Subcutaneous abdominal adipose tissue (tissue), 5 donors: ENCODE results near the gene GPR32.
"Not testable (repeated sequence)": the region's sequence is repeated elsewhere in the genome, so short reads cannot be mapped to it uniquely, and the experiment has no call there.

Experiments used
- H3K27ac ChIP-seq: one replicate; pipeline ENCODE4 v1.7.0; 2013; ENCODE audit warnings: low read depth, mild to moderate bottlenecking, inconsistent platforms, low read length, moderate library complexity
- H3K27me3 ChIP-seq, 5 donors: one replicate each; pipeline ENCODE4 v1.7.0; 2013; ENCODE audit warnings: low read length in 5 of 5, inconsistent platforms in 1 of 5; ENCODE audit not compliant: control insufficient read depth in 5 of 5, insufficient read depth in 4 of 5
- H3K36me3 ChIP-seq, 5 donors: one replicate each; pipeline ENCODE4 v1.7.0; 2013; ENCODE audit warnings: low read length in 5 of 5; ENCODE audit not compliant: control insufficient read depth in 5 of 5, insufficient read depth in 5 of 5
- H3K4me1 ChIP-seq, 5 donors: one replicate each; pipeline ENCODE4 v1.7.0; 2013; ENCODE audit warnings: low read length in 5 of 5, mild to moderate bottlenecking in 3 of 5, moderate library complexity in 1 of 5; ENCODE audit not compliant: control insufficient read depth in 5 of 5, insufficient read depth in 5 of 5
- H3K4me3 ChIP-seq, 5 donors: one replicate each; pipeline ENCODE4 v1.7.0; 2013; ENCODE audit warnings: low read length in 5 of 5, low read depth in 1 of 5
- H3K9ac ChIP-seq, 5 donors: one replicate each; pipeline ENCODE4 v1.7.0; 2013; ENCODE audit warnings: low read length in 5 of 5, mild to moderate bottlenecking in 4 of 5, moderate library complexity in 3 of 5
- H3K9me3 ChIP-seq, 5 donors: one replicate each; pipeline ENCODE4 v1.7.0; 2013; ENCODE audit warnings: low read length in 5 of 5; ENCODE audit not compliant: control insufficient read depth in 5 of 5
- donor health status: healthy.
- donor health status: healthy.
- donor health status: healthy.
- donor health status: healthy.
- donor health status: healthy.

GPR32 gene

GRCh38 chr19:50764409-50764808, 5.9 kb upstream of the GPR32 start:
- H3K4me1 ChIP-seq = no peaks in the 10 kb centered on the region
- H3K27me3 ChIP-seq = peaks cover 0 to 8% (median 0%) of the 10 kb centered on the region in 5 donors
- no peak overlapping the region for H3K4me3 ChIP-seq
- H3K9me3 ChIP-seq = peaks cover 0 to 4% (median 0%) of the 10 kb centered on the region in 5 donors
- H3K9ac ChIP-seq = no peak overlapping the region
- no peaks in the 10 kb centered on the region for H3K36me3 ChIP-seq
- H3K27ac ChIP-seq = no peak overlapping the region

GRCh38 chr19:50766746-50767145, 3.5 kb upstream of the GPR32 start:
- not testable (repeated sequence) for H3K36me3 ChIP-seq, H3K27ac ChIP-seq, H3K4me1 ChIP-seq, H3K9ac ChIP-seq, H3K4me3 ChIP-seq, H3K27me3 ChIP-seq, H3K9me3 ChIP-seq

DNA sequence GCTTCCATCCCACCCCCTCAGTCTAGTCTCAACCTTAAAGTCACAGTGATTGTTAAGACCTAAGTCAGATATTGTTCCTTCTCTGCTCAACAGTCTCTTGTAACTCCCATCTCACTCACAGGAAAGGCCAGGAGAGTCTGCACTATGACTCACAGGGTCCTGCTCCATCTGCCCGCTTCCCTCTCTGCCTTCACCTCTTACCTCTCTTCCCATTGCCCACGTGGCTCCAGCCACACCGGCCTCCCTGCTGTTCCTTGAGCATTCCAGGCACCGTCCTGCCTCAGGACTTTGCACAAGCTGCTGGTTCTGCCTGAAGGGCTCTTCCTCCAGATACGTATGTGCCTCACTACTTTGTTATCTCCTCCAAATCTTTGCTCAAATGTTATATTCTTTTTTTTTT, 3.0 kb upstream of the GPR32 start:
- not testable (repeated sequence) for H3K36me3 ChIP-seq, H3K9ac ChIP-seq, H3K27me3 ChIP-seq, H3K4me3 ChIP-seq, H3K4me1 ChIP-seq, H3K9me3 ChIP-seq, H3K27ac ChIP-seq

GRCh38 chr19:50768277-50768676, 2.0 kb upstream of the GPR32 start:
- Histone ChIP-seq H3K27me3 (peaks cover 0 to 8% (median 6%) of the 10 kb centered on the region in 5 donors), H3K9me3 (peaks cover 0 to 3% (median 0%) of the 10 kb centered on the region in 5 donors), H3K4me3 (no peak overlapping the region), H3K4me1 (no peaks in the 10 kb centered on the region), H3K9ac (no peak overlapping the region), H3K36me3 (no peaks in the 10 kb centered on the region), H3K27ac (no peak overlapping the region)

- H3K4me1 ChIP-seq = no peaks in the 10 kb centered on the region
- no peak overlapping the region for H3K27ac ChIP-seq
- no peak overlapping the region for H3K4me3 ChIP-seq
- H3K9ac ChIP-seq = no peak overlapping the region
- H3K36me3 ChIP-seq = no peaks in the 10 kb centered on the region
- H3K27me3 ChIP-seq = peaks cover 0 to 13% (median 9%) of the 10 kb centered on the region in 5 donors
- H3K9me3 ChIP-seq = peaks cover 0 to 3% (median 0%) of the 10 kb centered on the region in 5 donors
Observed at GRCh38 chr19:50770888-50771287, 624 bp downstream of the GPR32 start.

- Histone ChIP-seq H3K27ac (no peak overlapping the region), H3K9ac (no peak overlapping the region), H3K27me3 (peaks cover under 1 to 13% (median 10%) of the 10 kb centered on the region in 5 donors), H3K4me3 (no peak overlapping the region), H3K4me1 (no peaks in the 10 kb centered on the region), H3K9me3 (peaks cover 0 to 3% (median 2%) of the 10 kb centered on the region in 5 donors), H3K36me3 (no peaks in the 10 kb centered on the region)
Observed at GRCh38 chr19:50772476-50772875, 2.2 kb downstream of the GPR32 start.

GRCh38 chr19:50772912-50773311, 2.6 kb downstream of the GPR32 start:
- H3K4me3 ChIP-seq, H3K36me3 ChIP-seq, H3K9me3 ChIP-seq, H3K9ac ChIP-seq, H3K4me1 ChIP-seq, H3K27ac ChIP-seq: not testable (repeated sequence)
- H3K27me3 ChIP-seq = peaks cover 5 to 17% (median 15%) of the 10 kb centered on the region in 5 donors

DNA sequence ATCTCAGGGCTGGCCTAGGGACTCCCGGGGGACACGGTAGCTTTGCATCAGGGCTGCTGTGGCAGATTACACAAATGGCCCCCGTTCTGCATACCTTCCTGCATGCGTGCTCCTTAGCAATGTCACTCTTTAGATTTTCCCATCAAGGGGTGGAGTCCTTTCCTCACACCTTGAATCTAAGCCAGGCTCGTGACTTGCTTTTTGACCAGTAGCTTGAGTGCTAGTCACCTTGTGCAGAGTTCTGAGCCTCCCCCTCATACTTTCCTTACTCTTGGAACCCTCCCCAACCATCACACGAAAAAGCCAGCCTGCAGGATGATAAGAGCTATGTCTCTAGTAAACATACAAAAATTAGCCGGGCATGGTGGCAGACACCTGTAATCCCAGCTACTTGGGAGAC, 3.2 kb downstream of the GPR32 start:
- H3K27me3 ChIP-seq = peaks cover 5 to 22% (median 20%) of the 10 kb centered on the region in 5 donors
- H3K4me3 ChIP-seq, H3K27ac ChIP-seq, H3K9me3 ChIP-seq, H3K9ac ChIP-seq, H3K4me1 ChIP-seq, H3K36me3 ChIP-seq: not testable (repeated sequence)

DNA sequence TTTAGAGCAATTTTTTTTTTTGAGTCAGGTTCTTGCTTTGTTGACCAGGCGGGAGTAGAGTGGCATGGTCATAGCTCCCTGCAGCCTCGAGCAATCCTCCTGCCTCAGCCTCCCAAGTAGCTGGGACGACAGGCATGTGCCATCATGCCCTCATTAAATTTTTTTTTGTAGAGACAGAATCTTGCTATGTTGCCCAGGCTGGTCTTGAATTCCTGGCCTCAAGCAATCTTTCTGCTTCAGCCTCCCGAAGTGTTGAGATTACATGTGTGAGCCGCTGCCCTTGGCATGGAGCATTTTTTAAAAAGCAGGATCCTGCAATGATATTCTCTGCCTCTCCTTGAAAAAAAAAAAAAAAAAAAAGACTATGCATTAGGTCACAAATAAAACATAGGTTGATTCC, 5.9 kb downstream of the GPR32 start:
- H3K4me3 ChIP-seq = no peak overlapping the region
- H3K27me3 ChIP-seq = peaks cover 27 to 46% (median 40%) of the 10 kb centered on the region in 5 donors
- H3K9ac ChIP-seq = no peak overlapping the region
- no peak overlapping the region for H3K27ac ChIP-seq
- H3K9me3 ChIP-seq = peaks cover 0 to 3% (median 2%) of the 10 kb centered on the region in 5 donors
- H3K4me1 ChIP-seq = no peaks in the 10 kb centered on the region
- H3K36me3 ChIP-seq = no peaks in the 10 kb centered on the region

GRCh38 chr19:50777261-50777660, 7.0 kb downstream of the GPR32 start:
- Histone ChIP-seq H3K9me3 (peaks cover 0 to 3% (median 2%) of the 10 kb centered on the region in 5 donors), H3K27me3 (peaks cover 27 to 48% (median 42%) of the 10 kb centered on the region in 5 donors), H3K4me1 (no peaks in the 10 kb centered on the region), H3K4me3 (no peak overlapping the region), H3K27ac (no peak overlapping the region), H3K36me3 (no peaks in the 10 kb centered on the region), H3K9ac (no peak overlapping the region)

DNA sequence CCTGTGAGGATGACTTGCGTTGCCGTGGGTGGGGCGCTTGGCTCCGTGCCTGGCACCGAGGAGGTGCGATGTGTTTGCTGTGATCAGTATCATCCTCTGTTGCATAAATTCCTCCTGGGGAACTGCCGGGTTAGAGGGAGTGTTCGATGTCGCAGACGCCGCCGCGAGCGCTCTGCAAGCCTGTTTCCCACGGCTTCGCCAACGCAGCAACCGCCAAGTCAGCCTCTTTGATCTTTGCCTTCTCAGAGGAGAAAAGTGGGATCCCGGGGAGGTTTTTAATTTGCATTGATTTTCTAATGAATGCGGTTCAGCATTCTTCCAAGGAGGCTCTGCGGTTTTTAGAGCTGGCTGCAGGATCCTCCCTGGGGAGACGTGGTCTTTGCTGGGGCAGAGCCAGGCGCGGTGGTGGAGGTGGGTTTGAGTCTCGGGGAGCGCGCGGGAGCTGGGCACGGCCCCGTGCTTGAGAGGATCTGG, 7.6 kb downstream of the GPR32 start:
- Histone ChIP-seq H3K27ac (no peak overlapping the region), H3K9me3 (peaks cover 0 to 2% (median 0%) of the 10 kb centered on the region in 5 donors), H3K27me3 (peaks cover 30 to 53% (median 45%) of the 10 kb centered on the region in 5 donors), H3K4me3 (no peak overlapping the region), H3K9ac (no peak overlapping the region), H3K4me1 (no peaks in the 10 kb centered on the region), H3K36me3 (no peaks in the 10 kb centered on the region)
